HG03196 (cell line): Measurements from ENCODE around the gene SMIM33.
"Not testable (repeated sequence)": the region's sequence is repeated elsewhere in the genome, so short reads cannot be mapped to it uniquely, and the experiment has no call there.

Experiments
- ATAC-seq: cut with Tn5 transposase; IDR thresholded peaks from one replicate; pipeline ENCODE4 v1.9.1; 2021; ENCODE audit not compliant: unreplicated experiment

Gene SMIM33

DNA sequence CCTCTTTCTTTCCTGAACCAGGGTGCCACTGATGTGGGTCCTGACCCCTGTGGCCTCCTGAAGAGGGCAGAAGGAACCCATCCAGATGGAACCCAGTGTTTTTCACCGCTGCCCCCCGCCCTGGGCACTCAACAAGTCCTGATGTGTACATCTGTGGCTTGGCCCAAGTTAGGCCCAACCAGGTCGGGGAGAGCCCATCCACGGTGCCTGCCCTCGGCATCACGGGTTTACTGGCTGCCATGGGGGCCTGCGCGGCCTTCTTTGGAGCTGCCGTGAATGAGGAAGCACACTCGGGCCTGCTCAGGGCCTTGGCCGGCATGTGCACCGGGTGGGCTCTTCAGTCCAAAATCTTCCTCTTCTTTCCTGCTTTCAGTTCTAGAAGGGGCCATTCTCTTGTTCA is 14.0 kb upstream of the SMIM33 start:
- ATAC-seq: no peak

- no peak for ATAC-seq
These were observed 13.6 kb upstream of the SMIM33 start for GRCh38 chr5:139457241-139457640.

DNA sequence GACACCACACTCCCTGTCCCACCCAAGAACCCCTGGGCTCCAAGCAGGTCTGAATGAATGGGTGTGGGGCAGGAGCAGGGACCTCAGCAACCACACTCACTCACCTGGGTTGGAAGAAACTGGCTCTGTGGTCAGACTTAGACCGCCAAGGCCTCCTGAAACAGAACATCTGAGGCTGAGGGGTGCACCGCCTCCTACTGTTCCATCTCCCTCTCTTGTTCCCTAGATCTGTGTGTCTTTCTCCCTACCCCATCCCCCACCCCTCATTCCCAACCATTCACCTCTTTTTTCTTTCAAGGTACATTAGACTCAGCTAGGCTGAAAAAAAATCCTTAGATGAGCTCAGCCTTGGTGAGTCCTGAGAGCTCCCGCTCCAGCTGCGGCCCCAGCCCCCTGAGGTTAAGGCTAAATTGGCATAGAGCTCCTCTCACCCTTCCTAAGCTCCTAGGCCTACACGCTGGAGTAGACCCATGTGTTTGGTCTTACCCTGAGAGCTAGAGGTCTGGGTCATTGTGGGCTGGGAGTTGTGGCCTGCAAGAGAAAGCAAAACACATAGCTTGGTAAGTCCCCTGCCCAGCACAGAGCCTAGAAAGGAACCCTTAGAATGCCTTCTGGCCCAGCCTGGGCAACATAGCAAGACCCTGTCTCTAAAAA is 13.0 kb upstream of the SMIM33 start:
- ATAC-seq: no peak

DNA sequence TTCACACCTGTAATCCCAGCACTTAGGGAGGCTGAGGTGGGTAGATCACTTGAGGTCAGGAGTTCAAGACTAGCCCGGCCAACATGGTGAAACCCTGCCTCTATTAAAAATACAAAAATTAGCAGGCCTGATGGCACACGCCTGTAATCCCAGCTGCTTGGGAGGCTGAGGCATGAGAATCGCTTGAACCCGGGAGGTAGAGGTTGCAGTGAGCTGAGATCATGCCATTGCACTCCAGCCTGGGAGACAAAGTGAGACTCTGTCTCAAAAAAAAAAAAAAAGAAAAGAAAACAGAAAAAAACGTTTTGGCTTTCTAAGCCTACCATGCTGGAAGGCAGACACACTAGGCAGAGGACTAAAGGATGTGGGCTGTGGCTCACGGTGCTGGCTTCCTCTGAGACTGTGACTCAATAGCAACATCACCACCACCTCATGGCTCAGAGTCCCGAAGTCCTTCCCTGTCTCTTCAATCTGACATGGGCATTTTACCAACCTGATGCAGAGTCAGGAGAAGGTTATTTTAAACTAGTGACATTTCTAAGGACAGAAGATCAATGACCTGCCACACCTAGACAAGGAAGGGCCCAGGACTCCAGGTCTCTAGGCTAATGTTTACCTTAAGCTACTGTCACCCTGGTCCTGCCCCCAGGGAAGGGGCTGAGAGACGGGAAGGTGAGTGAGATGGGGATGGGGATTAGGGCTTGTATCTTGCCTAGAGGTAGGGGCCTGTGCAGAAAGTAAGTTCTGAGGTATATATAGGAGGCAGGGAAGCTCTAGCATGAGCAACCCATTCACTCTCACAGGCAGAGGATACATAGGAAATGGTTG is 12.0 kb upstream of the SMIM33 start:
- peak; percentile 55 for ATAC-seq

DNA sequence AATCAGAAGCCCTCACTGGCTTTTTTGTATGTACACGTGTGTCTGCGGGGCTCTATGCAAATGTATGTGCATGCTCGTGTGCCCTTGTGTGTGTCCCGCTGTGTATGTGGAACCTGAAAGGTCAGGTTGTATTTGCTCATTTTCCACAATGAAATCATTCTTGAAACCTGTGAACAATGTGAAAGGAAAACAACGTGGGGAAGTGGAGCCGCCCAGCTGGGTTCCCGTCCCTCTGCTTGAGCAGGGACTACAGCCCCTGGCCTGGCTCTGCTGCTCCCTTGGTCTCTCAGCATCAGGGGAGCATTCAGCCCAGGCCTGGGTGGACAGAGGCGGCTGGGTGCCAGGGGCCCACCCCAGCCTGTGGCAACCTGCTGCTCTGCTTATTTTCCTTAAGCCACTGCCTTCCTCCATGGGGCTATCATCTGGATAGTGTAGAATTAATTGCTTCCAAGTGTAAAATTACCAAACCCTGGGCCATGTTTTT is 11.3 kb upstream of the SMIM33 start:
- ATAC-seq: peak; percentile 23

GRCh38 chr5:139460455-139460854 is 10.3 kb upstream of the SMIM33 start:
- no peak for ATAC-seq

DNA sequence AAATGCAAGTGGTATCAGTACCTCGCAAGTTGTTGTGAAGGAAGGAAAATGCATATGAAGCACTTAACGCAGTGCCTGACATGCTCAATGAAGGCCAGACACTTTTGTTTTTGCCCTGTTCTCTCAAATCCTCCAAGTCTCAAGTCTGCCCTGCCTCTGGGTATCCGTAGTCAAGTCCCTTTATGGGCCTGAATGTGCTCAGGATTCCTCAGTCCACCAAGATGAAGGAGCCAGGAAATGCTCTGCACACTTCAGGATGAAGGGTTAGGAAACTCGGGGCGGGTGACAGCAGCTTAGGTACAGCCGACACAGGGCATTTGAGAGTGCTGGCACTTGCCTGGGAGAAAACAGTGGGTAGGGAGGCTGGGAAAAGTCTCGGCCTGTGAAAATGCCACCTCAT is 9.6 kb upstream of the SMIM33 start:
- ATAC-seq: no peak

GRCh38 chr5:139461698-139462097 is 9.1 kb upstream of the SMIM33 start:
- ATAC-seq: no peak

- no peak for ATAC-seq
These were observed 8.1 kb upstream of the SMIM33 start, which contains the start of gene ECSCR for GRCh38 chr5:139462586-139463276. Gene ECSCR (minus strand): TSS chr5:139462743. CDS start chr5:139462670, 73 bp downstream.

- ATAC-seq: no peak
These were observed 2.3 kb upstream of the SMIM33 start for GRCh38 chr5:139468421-139468931.

DNA sequence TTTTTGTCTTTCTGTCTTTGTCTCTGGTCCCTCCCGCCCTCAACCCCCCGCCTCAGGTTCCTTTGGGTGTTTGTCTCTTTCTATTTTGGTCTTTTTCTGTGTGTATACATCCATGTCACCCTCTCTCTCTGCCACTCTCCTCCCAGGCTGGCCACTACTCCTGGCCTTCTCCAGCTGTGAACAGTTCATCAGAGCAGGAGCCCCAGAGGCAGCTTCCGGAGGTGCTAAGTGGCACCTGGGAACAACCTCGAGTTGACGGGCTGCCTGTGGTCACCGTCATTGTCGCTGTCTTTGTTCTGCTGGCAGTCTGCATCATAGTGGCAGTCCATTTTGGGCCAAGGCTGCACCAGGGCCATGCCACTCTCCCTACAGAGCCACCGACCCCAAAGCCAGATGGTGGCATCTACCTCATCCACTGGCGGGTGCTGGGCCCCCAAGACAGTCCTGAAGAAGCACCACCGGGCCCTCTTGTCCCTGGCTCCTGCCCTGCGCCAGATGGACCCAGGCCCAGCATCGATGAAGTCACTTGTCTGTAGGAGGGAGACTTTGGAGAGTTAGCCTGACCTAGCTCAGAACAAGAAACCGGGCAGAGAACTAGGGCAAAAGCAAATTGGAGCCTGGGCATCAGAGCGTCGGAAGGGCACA is 1.7 kb downstream of the SMIM33 start:
- no peak for ATAC-seq

- no peak for ATAC-seq
These were observed 2.3 kb downstream of the SMIM33 start for GRCh38 chr5:139473105-139473504.

GRCh38 chr5:139473565-139473964 is 2.8 kb downstream of the SMIM33 start:
- no peak for ATAC-seq

- ATAC-seq: no peak
These were observed 4.3 kb downstream of the SMIM33 start for GRCh38 chr5:139474890-139475791.

- no peak for ATAC-seq
These were observed 5.2 kb downstream of the SMIM33 start for GRCh38 chr5:139475865-139476617.

DNA sequence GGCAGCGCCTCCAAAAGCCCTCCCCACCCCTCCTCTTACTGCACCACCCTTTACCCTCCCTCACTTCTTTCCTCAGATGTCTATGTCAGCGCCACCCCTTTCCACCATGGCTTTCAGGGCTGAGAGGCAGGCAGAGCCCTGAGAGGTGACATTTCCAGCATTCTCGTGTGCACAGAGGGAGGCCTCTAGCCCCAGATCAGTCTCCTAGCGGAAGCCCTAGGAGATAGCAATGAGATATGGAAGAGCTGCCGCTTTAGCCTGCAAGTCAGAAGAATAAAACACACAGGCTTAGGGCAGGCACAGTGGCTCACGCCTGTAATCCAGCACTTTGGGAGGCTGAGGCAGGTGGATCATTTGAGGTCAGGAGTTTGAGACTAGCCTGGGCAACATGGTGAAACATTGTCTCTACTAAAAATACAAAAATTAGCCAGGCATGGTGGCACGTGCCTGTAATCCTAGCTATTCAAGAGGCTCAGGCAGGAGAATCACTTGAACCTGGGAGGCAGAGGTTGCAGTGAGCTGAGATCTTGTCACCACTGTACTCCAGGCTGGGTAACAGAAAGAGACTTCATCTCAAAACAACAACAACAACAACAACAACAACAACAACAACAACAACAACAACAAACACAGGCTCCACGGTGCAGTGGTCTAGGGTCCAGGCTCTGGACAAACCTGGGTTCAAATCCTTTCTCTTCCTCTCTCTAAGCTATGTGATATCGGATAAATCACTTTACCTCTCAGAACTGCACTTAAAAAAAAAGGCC is 8.0 kb downstream of the SMIM33 start:
- ATAC-seq: not testable (repeated sequence)

GRCh38 chr5:139479729-139480128 is 8.9 kb downstream of the SMIM33 start:
- ATAC-seq: not testable (repeated sequence)

DNA sequence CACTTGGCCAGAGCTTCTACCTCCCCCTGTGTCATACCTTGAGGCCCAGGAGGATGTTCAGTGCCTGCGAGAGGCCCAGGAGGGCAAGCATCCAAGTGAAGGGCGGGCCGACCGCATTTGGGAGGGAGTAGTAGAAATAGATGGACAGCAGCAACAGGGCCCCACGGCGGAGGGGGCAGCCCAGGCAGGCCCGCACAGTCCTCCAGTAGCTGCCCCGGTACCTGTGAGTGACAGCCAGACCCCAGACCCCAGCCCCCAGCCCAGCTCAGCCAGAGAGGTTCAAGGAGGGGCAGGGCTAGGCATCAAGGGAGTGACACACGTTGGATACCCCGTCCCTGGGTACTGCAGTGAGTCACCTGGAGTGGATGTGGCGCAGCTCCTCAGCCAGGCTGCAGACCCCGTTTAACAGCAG is 10.3 kb downstream of the SMIM33 start:
- ATAC-seq: no peak
